Progenitor cell of endocrine pancreas (in vitro differentiated cells): ENCODE data around the gene POFUT1. TPM values are rescaled to one million over a fixed set of nuclear protein-coding genes. Genes with fewer than 3 reads are reported as not detected.

ENCODE experiments used
- DNase-seq: peaks from one replicate; pipeline ENCODE4 v3.0.0; 2021; ENCODE audit warnings: low spot score; ENCODE audit not compliant: unreplicated experiment
- H3K27ac Mint-ChIP-seq: 2 replicates; pipeline ENCODE4 v1.8.0; 2021; ENCODE audit warnings: mild to moderate bottlenecking, moderate library complexity, mixed read lengths
- H3K27me3 Mint-ChIP-seq: 2 replicates; pipeline ENCODE4 v1.8.0; 2021; ENCODE audit warnings: mixed read lengths
- H3K36me3 Mint-ChIP-seq: 2 replicates; pipeline ENCODE4 v1.8.0; 2022; ENCODE audit warnings: mixed read lengths; ENCODE audit not compliant: insufficient read depth
- H3K4me1 Mint-ChIP-seq: 2 replicates; pipeline ENCODE4 v1.8.0; 2021; ENCODE audit warnings: low read depth, mixed read lengths
- H3K4me3 Mint-ChIP-seq: 2 replicates; pipeline ENCODE4 v1.8.0; 2021; ENCODE audit warnings: low read depth, mild to moderate bottlenecking, moderate library complexity, mixed read lengths
- H3K9me3 Mint-ChIP-seq: 2 replicates; pipeline ENCODE4 v1.8.0; 2021; ENCODE audit warnings: low read depth, mixed read lengths
- CTCF ChIP-seq: fragments of 200-600 bp; sonication (generic); IDR thresholded peaks from one replicate; pipeline ENCODE4 v1.5.0; 2021; ENCODE audit warnings: antibody characterized with exemption, mild to moderate bottlenecking; ENCODE audit not compliant: unreplicated experiment
- total RNA-seq: library from RNA; stranded (reverse); gene quantifications from 2 replicates; pipeline ENCODE4 v1.2.1, GENCODE V29; 2021

Gene POFUT1
- total RNA-seq, 1 donor from 2014 or later: 49.8 TPM

DNA sequence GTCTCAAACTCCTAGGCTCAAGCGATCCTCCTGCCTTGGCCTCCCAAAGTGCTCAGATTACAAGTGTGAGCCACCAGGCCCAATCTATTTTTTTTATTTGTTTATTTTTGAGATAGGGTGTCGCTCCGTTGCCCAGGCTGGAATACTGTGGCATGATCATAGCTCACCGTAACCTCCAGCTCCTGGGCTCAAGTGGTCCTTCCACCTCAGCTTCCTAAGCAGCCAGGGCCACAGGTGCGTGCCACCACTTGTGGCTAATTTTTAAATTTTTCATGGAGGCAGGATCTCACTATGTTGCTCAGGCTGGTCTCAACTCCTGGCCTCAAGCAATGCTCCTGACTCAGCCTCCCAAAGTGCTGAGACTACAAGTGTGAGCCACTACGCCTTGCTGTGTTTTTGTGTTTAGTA lies 79.6 kb downstream of the POFUT1 start:
- H3K4me1 Mint-ChIP-seq: peaks cover 40% of the 10 kb centered on the region
- no peak for DNase-seq
- H3K27ac Mint-ChIP-seq: no peak overlapping the region
- peaks cover 3% of the 10 kb centered on the region for H3K36me3 Mint-ChIP-seq
- TF ChIP-seq CTCF: no peak
- no peak overlapping the region for H3K4me3 Mint-ChIP-seq
- H3K27me3 Mint-ChIP-seq: no peaks in the 10 kb centered on the region
- no peaks in the 10 kb centered on the region for H3K9me3 Mint-ChIP-seq

Other genes starting within 250 kb of the POFUT1 start
- 2.4 and 2.7 TPM in 2 replicates for gene XKR7, start 239.7 kb upstream of the POFUT1 start, total RNA-seq
- 1.3 and 1.5 TPM in 2 replicates for gene CCM2L, start 197.4 kb upstream of the POFUT1 start, total RNA-seq
- gene HCK, start 155.6 kb upstream of the POFUT1 start, total RNA-seq: not detected in 2 replicates
- gene TM9SF4, start 98.2 kb upstream of the POFUT1 start, total RNA-seq: 88.7 and 92.9 TPM in 2 replicates
- 57.1 and 59.3 TPM in 2 replicates for gene PLAGL2, start 137 bp upstream of the POFUT1 start, total RNA-seq
- gene KIF3B, start 69.8 kb downstream of the POFUT1 start, total RNA-seq: 60.2 and 61.6 TPM in 2 replicates
- gene ASXL1, start 150.5 kb downstream of the POFUT1 start, total RNA-seq: 189 and 201 TPM in 2 replicates